Measurements from ENCODE around the gene MUC5B.

- TF ChIP-seq EZH2 (IDR thresholded peaks at IDR 0.05; ENCODE audit: borderline replicate concordance, insufficient read depth, low read depth, low read length, poor library complexity, severe bottlenecking) (no peak), CTCF (IDR thresholded peaks at IDR 0.05) (no peak)
Measured at GRCh38 chr11:1235901-1236315, 13.0 kb downstream of the MUC5B start.

Data from B cell (primary cell).